SW480 (cell line): Measurements from ENCODE around the gene MGAT4D.
"Not testable (repeated sequence)": the region's sequence is repeated elsewhere in the genome, so short reads cannot be mapped to it uniquely, and the experiment has no call there.

Experiments used
- DNase-seq: peaks from one replicate; pipeline ENCODE4 v3.0.0-alpha.2; 2016; ENCODE audit warnings: low spot score

MGAT4D gene

GRCh38 chr4:140497747-140498636 lies at the start of gene MGAT4D:
TSS of gene MGAT4D (minus strand) at chr4:140498293. CDS start at chr4:140498222, 71 bp downstream.
- no peak for DNase-seq

GRCh38 chr4:140533951-140534480 lies 35.9 kb upstream of the MGAT4D start:
- DNase-seq, result no peak

- no peak for DNase-seq
Observed at GRCh38 chr4:140529434-140529833, 31.3 kb upstream of the MGAT4D start.

- peak; percentile 95 for DNase-seq
Observed at GRCh38 chr4:140523857-140524742, 26.0 kb upstream of the MGAT4D start, which contains the start of gene ELMOD2. TSS of gene ELMOD2 (plus strand) at chr4:140524168. CDS start at chr4:140525429, 1,261 bp downstream.

- DNase-seq, result no peak
Observed at GRCh38 chr4:140523370-140523856, 25.3 kb upstream of the MGAT4D start.

GRCh38 chr4:140515423-140515822 lies 17.3 kb upstream of the MGAT4D start:
- DNase-seq, result no peak

- DNase-seq, result not testable (repeated sequence)
Observed at GRCh38 chr4:140513765-140514164, 15.7 kb upstream of the MGAT4D start.

GRCh38 chr4:140504261-140504660 lies 6.2 kb upstream of the MGAT4D start:
- DNase-seq, result no peak

GRCh38 chr4:140499391-140499790 lies 1.3 kb upstream of the MGAT4D start:
- no peak for DNase-seq

- no peak for DNase-seq
Observed at GRCh38 chr4:140497405-140497746, 717 bp downstream of the MGAT4D start.

- no peak for DNase-seq
Observed at GRCh38 chr4:140485939-140486338, 12.2 kb downstream of the MGAT4D start.

- DNase-seq, result no peak
Observed at GRCh38 chr4:140483445-140483844, 14.6 kb downstream of the MGAT4D start.

- no peak for DNase-seq
Observed at GRCh38 chr4:140472156-140472555, 25.9 kb downstream of the MGAT4D start.

GRCh38 chr4:140469791-140470733 lies 28.0 kb downstream of the MGAT4D start:
- DNase-seq, result no peak

GRCh38 chr4:140466146-140466545 lies 31.9 kb downstream of the MGAT4D start:
- no peak for DNase-seq

- no peak for DNase-seq
Observed at GRCh38 chr4:140463614-140464013, 34.5 kb downstream of the MGAT4D start.

- DNase-seq, result no peak
Observed at GRCh38 chr4:140463182-140463581, 34.9 kb downstream of the MGAT4D start.

- DNase-seq, result no peak
Observed at GRCh38 chr4:140450352-140450751, 47.7 kb downstream of the MGAT4D start.

GRCh38 chr4:140448830-140449229 lies 49.3 kb downstream of the MGAT4D start:
- no peak for DNase-seq

- DNase-seq, result no peak
Observed at GRCh38 chr4:140448162-140448561, 49.9 kb downstream of the MGAT4D start.

- not testable (repeated sequence) for DNase-seq
Observed at GRCh38 chr4:140444347-140444746, 53.7 kb downstream of the MGAT4D start.
